Measurements from ENCODE around the gene EXPH5. TPM values are rescaled to one million over a fixed set of nuclear protein-coding genes. Genes with fewer than 3 reads are reported as not detected.

Gene EXPH5
- total RNA-seq, 2 donors from 2014 or later, result 32.2 to 41.8 TPM

DNA sequence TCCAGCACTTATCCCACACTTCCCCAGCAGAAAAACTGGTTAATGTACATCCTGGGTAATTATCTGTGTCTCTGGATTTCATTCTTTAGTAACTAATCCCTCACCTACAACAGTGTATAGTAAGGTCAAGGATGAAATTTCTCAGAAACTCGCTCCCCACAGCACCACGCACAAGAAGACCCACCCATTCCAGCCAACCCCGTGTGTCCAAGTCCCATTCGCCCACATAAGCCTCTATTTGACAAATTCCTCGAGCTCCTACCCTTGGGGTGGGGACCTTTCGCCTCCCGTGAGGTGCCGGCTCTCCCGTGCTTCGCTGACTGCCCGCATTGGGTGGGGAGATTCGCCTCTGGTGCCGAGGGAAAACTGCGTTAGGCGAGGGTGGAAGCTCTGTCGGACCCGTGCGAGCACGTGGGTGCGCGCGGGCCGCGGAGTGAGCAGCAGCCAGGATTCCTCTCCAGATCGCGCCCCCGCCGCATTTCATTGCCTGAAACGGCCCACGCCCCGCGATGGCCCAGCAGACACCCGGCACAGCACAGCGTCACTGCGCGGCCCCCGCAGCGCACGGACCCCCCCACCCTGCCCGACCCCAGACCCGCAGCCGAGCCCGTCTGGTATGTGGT, 866 bp downstream of the EXPH5 start:
- Histone ChIP-seq H3K27ac (peak overlapping the region; percentile 77), H3K4me3 (peak overlapping the region; percentile 71), H3K36me3 (no peaks in the 10 kb centered on the region), H3K27me3 (no peaks in the 10 kb centered on the region), H3K9me3 (no peaks in the 10 kb centered on the region), H3K4me1 (no peaks in the 10 kb centered on the region), H3K9ac (ENCODE audit: low read depth in 2 of 2, low read length in 2 of 2) (peak overlapping the region; percentile 70 to 91)
- peak; percentile 55 for DNase-seq
- intact Hi-C loops (cut with DNase I), result no loop called here
- no peak for TF ChIP-seq CTCF (IDR thresholded peaks at IDR 0.05)

- H3K27ac ChIP-seq, result peak overlapping the region; percentile 77
- intact Hi-C loops (cut with DNase I), result no loop called here
- no peaks in the 10 kb centered on the region for H3K27me3 ChIP-seq
- H3K9me3 ChIP-seq, result no peaks in the 10 kb centered on the region
- H3K9ac ChIP-seq (ENCODE audit: low read depth in 2 of 2, low read length in 2 of 2), result peak overlapping the region in 1 of 2 donors; percentile 91
- H3K4me1 ChIP-seq, result no peaks in the 10 kb centered on the region
- H3K36me3 ChIP-seq, result no peaks in the 10 kb centered on the region
- no peak for TF ChIP-seq CTCF (IDR thresholded peaks at IDR 0.05)
- peak; percentile 78 for DNase-seq
- no peak overlapping the region for H3K4me3 ChIP-seq
These were observed 1.7 kb downstream of the EXPH5 start for GRCh38 chr11:108591893-108592292.

DNA sequence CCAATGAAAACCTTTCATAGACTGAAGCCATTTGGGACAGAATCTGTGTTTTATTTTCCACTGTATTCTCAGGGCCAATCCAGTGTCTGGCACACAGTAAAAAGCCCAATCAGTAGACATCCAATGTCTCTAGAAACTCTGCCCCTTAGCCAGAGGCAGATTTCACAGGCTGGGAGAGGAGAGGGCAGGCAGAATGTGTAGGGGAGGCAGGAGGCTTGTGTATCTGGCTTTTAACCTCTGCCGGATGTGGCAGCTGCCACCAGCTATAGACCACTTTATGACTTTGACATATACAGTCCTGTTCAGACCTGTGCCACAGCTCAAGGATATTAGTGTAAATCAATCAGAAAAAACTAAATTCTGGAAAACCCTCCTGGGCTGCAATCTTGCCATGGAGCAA, 4.4 kb downstream of the EXPH5 start:
- Histone ChIP-seq H3K9ac (ENCODE audit: low read depth in 2 of 2, low read length in 2 of 2) (no peak overlapping the region), H3K27me3 (no peaks in the 10 kb centered on the region), H3K27ac (no peak overlapping the region), H3K9me3 (no peaks in the 10 kb centered on the region), H3K36me3 (no peaks in the 10 kb centered on the region), H3K4me3 (no peak overlapping the region), H3K4me1 (no peaks in the 10 kb centered on the region)
- intact Hi-C loops (cut with DNase I), result no loop called here
- TF ChIP-seq CTCF (IDR thresholded peaks at IDR 0.05), result no peak
- no peak for DNase-seq

DNA sequence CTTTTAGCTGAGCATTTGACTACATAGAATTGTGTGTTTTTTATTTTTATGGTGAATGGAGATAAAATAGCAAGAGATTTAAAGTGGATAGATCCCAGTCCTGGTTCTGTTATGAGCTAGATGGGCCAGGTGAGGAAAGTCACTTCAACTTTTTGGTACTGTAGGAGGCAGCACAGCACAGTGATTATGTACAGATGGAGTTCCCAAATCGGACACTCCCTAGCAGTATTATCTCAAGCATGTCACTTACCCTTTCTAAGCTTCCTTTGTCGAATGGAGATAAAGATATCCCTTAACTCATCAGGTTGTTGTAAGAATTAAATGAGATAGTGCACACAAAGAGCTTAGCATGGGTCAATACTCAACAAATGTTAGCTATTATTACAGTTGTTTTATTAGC, 5.3 kb downstream of the EXPH5 start:
- Histone ChIP-seq H3K9ac (ENCODE audit: low read depth in 2 of 2, low read length in 2 of 2) (no peak overlapping the region), H3K9me3 (no peaks in the 10 kb centered on the region), H3K27me3 (no peaks in the 10 kb centered on the region), H3K36me3 (no peaks in the 10 kb centered on the region), H3K4me1 (no peaks in the 10 kb centered on the region), H3K27ac (no peak overlapping the region), H3K4me3 (no peak overlapping the region)
- TF ChIP-seq CTCF (IDR thresholded peaks at IDR 0.05), result no peak
- no peak for DNase-seq
- intact Hi-C loops (cut with DNase I), result no loop called here

- intact Hi-C loops (cut with DNase I), result no loop called here
- Histone ChIP-seq H3K4me3 (no peak overlapping the region), H3K27me3 (no peaks in the 10 kb centered on the region), H3K9ac (ENCODE audit: low read depth in 2 of 2, low read length in 2 of 2) (peak overlapping the region in 1 of 2 donors; percentile 6), H3K27ac (peak overlapping the region; percentile 35), H3K4me1 (no peaks in the 10 kb centered on the region), H3K36me3 (no peaks in the 10 kb centered on the region), H3K9me3 (no peaks in the 10 kb centered on the region)
- no peak for TF ChIP-seq CTCF (IDR thresholded peaks at IDR 0.05)
- DNase-seq, result no peak
These were observed 6.5 kb downstream of the EXPH5 start for GRCh38 chr11:108587109-108587508.

Measured in colonic mucosa (tissue), 4 donors.